Mucosa of descending colon (tissue), 3 donors: Measurements from ENCODE around the gene LRRC8D. TPM values are rescaled to one million over a fixed set of nuclear protein-coding genes. Genes with fewer than 3 reads are reported as not detected.

ENCODE experiments used
- ATAC-seq: fragments of 200-7000 bp; cut with Tn5 transposase; one replicate; pipeline ENCODE4 v1.9.1; 2020; ENCODE audit warnings: mild to moderate bottlenecking, moderate library complexity
- DNase-seq, 3 donors: peaks; one replicate each; pipeline ENCODE4 v3.0.0-alpha.2; 2020
- H3K36me3 ChIP-seq: fragments of 200-600 bp; one replicate; pipeline ENCODE4 v1.8.0; 2021; ENCODE audit warnings: low read depth, mild to moderate bottlenecking
- H3K4me1 ChIP-seq: fragments of 200-600 bp; one replicate; pipeline ENCODE4 v1.8.0; 2021; ENCODE audit warnings: low read depth, mild to moderate bottlenecking
- H3K4me3 ChIP-seq: fragments of 200-600 bp; one replicate; pipeline ENCODE4 v1.8.0; 2021; ENCODE audit warnings: mild to moderate bottlenecking
- H3K9me3 ChIP-seq: fragments of 200-600 bp; one replicate; pipeline ENCODE4 v1.8.0; 2021; ENCODE audit warnings: mild to moderate bottlenecking
- CTCF ChIP-seq: fragments of 200-600 bp; IDR thresholded peaks from one replicate; pipeline ENCODE4 v1.8.0; 2022; ENCODE audit warnings: antibody characterized with exemption, mild to moderate bottlenecking
- intact Hi-C, 2 donors: fragments of 100-400 bp; cut with DNase I in 1 of 2; cut with micrococcal nuclease in 1 of 2; formaldehyde crosslinking; loops; one replicate each; pipeline versions ENCODE4 v1.11.0 to v1.11.1; 2022; cut with DNase I, micrococcal nuclease
- total RNA-seq, 3 donors: library from RNA; stranded (reverse); fragmentation: NEBNext Ultra II Directional in 2 of 3; extraction: Animal tissue kit (Norgen Biotek cat#: 25700) in 2 of 3; gene quantifications; one replicate each; pipeline versions ENCODE4 v1.2.1 to v1.2.4, GENCODE V29; 2021 to 2023
- donor health status: DM: no; HTN: no; CAD: no; lungs with moderate emphysema.
- donor health status: DM: no; HTN: no; CAD: no.
- donor health status: DM: no; HTN: yes; CAD: no.

The LRRC8D gene
- total RNA-seq, 3 donors from 2014 or later, result 22.8 to 43.3 (median 39.6) TPM

GRCh38 chr1:89799495-89799894 lies 21.3 kb upstream of the LRRC8D start:
- DNase-seq (no peak), ATAC-seq (peak; percentile 44)
- TF ChIP-seq CTCF, result no peak
- intact Hi-C loops, result no loop called here
- no peaks in the 10 kb centered on the region for H3K9me3 ChIP-seq
- no peak overlapping the region for H3K4me3 ChIP-seq
- no peaks in the 10 kb centered on the region for H3K36me3 ChIP-seq
- peaks cover under 1% of the 10 kb centered on the region for H3K4me1 ChIP-seq

- intact Hi-C loops, result loop anchor here in 1 of 2 donors (5.0 kb wide), 2 partner anchors 47 to 192 kb away; no protein-coding TSS in a partner anchor
Observed at GRCh38 chr1:89800022-89800655, 20.7 kb upstream of the LRRC8D start.

GRCh38 chr1:89800718-89801117 lies 20.1 kb upstream of the LRRC8D start:
- Histone ChIP-seq H3K4me3 (no peak overlapping the region), H3K36me3 (no peaks in the 10 kb centered on the region), H3K9me3 (no peaks in the 10 kb centered on the region), H3K4me1 (peaks cover 5% of the 10 kb centered on the region)
- TF ChIP-seq CTCF, result no peak
- intact Hi-C loops, result loop anchor here in 1 of 2 donors (5.0 kb wide), 2 partner anchors 47 to 192 kb away; no protein-coding TSS in a partner anchor
- no peak for DNase-seq
- no peak for ATAC-seq

More at GRCh38 chr1:89800022-89800655, 20.7 kb upstream of the LRRC8D start:
- H3K4me1 ChIP-seq, result peaks cover 5% of the 10 kb centered on the region
- ATAC-seq (no peak), DNase-seq (no peak)
- no peaks in the 10 kb centered on the region for H3K36me3 ChIP-seq
- H3K4me3 ChIP-seq, result no peak overlapping the region
- no peaks in the 10 kb centered on the region for H3K9me3 ChIP-seq
- no peak for TF ChIP-seq CTCF

- peaks cover 5% of the 10 kb centered on the region for H3K4me1 ChIP-seq
- TF ChIP-seq CTCF, result no peak
- ATAC-seq (no peak), DNase-seq (no peak)
- H3K4me3 ChIP-seq, result no peak overlapping the region
- intact Hi-C loops, result loop anchor here in 1 of 2 donors (5.0 kb wide), 2 partner anchors 45 to 190 kb away; no protein-coding TSS in a partner anchor
- no peaks in the 10 kb centered on the region for H3K9me3 ChIP-seq
- no peaks in the 10 kb centered on the region for H3K36me3 ChIP-seq
Observed at GRCh38 chr1:89802051-89802450, 18.8 kb upstream of the LRRC8D start.

GRCh38 chr1:89802841-89803240 lies 18.0 kb upstream of the LRRC8D start:
- Histone ChIP-seq H3K36me3 (no peaks in the 10 kb centered on the region), H3K4me3 (no peak overlapping the region), H3K4me1 (peaks cover 5% of the 10 kb centered on the region), H3K9me3 (no peaks in the 10 kb centered on the region)
- intact Hi-C loops, result loop anchor here in 1 of 2 donors (5.0 kb wide), 2 partner anchors 44 to 189 kb away; no protein-coding TSS in a partner anchor
- no peak for TF ChIP-seq CTCF
- no peak for DNase-seq
- no peak for ATAC-seq
